ENCODE results near the gene LAMTOR3.

The LAMTOR3 gene, protein sequence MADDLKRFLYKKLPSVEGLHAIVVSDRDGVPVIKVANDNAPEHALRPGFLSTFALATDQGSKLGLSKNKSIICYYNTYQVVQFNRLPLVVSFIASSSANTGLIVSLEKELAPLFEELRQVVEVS

DNA sequence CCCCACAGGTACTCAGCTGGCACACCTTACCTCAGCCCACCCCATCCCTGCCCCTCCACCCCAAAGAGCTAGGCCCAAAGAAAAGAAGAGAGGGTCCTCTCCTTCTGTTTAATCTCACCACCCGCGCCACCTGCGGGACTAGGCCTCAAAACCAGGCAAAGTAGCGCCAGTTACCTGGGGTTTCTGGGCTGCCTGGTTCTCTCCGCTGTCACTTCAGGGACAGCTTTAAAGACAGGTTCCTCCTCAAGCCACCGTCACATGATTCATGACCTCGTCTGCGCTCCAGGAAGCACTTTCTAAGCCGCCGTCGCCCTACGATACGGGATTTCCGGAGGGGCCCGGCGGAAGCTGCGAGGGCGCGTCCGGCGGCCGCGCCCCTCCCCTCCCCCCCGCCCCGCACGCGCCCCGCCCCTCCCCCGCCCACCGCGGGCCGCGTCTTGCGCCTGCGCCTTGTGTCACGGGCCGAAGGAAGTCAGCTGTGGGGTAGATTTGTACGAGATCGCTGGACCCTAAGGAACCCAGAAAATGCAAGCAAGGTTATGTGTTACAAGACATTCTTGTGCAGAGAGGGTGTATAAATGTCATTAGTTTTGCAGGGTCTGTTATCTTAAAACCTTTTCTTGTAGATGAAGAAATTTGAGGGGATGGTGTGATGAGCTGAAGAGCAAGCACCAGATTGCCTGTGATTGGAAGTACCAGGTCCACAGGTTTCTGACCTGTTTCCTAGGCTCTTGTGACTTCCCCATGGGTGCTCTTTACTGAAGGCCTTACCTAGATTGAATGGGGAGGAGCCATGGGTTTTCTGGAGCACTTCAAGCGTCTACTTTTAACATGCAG is at the start of gene LAMTOR3:
LAMTOR3 (minus strand) TSS at position 267 of the 837 bp plus-strand sequence. CDS start 464 bp downstream, outside the sequence.
- peak; percentile 74 for DNase-seq (ENCODE audit: low read depth)

DNA sequence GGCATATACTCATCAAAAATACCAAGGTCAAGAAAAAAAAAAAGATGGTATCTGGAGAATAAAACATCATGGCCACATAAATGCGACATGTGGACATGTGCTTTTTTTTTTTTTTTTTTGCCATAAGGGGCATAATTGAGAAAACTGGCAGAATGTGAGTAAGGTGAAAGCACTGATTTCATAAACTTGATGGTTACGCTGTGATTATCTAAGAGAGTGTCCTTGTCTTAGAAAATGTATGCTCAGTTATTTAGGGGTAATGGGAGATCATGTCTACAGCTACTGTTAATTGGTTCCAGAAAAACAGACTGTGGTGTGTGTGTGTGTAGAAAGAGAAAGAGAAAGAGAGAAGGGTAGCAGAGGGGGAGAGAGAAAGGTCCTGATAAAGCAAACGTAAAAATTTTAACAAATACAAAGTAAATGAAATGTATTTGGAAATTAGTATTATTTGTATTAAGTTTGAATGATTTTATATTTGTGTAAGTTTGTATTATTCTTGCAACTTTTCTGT is 44.1 kb upstream of the LAMTOR3 start:
- no peak for DNase-seq (ENCODE audit: low read depth)

DNA sequence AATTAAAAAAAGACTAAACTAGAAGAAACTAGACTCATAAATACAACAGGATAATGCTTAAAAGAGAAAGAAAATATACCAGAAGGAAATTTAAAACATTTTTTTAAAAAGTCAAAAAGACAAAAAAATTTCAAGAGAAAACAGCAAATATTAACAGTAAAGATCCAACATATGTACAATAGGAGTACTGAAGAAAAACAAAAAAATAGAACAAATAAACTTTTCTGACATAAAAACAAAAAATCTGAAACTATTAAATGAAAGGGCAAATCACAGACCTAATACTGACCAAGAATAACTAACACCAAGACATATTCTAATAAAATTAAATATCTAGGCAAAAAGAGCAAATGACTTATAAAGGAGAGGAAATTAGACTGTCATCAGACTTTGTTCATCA is 40.7 kb upstream of the LAMTOR3 start:
- DNase-seq (ENCODE audit: low read depth): no peak

DNA sequence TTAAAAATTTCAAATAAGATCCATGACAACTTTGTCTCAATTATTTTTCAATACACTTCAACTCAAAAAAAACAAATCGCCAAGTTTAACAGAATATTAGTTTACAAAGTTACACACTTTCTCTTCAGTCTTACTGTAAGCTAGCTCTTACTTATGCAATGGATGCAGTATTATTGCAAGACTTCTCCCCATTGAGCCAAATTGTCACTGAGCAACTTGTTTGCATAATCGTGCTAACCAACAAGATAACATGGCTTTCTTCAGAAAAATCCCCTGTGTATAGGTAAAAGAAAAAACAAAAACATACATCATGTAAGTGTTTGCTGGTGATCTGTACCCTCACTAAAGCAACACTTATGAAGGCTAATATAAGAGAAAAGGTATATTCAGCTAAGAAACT is 33.3 kb upstream of the LAMTOR3 start:
- no peak for DNase-seq (ENCODE audit: low read depth)

DNA sequence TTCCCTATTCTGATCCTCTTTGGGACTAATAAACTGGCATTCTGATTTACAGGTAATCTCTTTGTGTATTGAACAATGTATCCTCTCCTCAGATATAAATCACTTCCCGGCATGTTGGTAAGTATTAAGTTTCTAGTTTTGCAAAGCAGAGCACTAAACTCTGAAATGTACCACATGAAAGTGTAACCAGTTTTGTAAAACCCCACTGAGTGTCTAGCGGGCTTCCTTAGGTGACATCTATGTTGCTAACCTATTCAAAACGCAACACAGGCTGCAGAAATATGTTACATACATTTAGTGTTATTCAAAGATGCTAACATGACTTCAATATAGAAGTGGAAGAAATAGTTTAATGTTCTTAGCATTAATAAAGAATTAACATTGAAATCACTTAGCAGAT is 26.9 kb upstream of the LAMTOR3 start:
- no peak for DNase-seq (ENCODE audit: low read depth)

DNA sequence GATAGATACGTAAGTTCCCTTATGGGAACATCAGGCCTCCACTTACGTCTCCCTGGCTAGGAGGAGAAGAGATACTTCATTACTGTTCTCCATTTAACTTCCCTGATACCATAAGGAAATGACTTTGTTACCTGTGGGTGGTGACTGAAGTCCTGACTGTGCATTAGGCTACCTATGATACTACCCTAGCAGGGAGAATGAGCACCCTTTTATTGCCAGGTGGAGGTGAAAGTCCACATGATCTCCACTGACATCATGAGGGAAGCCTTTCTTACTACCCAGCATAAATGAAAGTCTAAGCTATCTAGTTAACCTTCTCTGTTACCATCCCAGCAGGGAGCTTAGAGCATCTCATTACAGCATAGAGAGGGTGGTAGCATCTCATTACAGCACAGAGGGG is 24.4 kb upstream of the LAMTOR3 start:
- no peak for DNase-seq (ENCODE audit: low read depth)

DNA sequence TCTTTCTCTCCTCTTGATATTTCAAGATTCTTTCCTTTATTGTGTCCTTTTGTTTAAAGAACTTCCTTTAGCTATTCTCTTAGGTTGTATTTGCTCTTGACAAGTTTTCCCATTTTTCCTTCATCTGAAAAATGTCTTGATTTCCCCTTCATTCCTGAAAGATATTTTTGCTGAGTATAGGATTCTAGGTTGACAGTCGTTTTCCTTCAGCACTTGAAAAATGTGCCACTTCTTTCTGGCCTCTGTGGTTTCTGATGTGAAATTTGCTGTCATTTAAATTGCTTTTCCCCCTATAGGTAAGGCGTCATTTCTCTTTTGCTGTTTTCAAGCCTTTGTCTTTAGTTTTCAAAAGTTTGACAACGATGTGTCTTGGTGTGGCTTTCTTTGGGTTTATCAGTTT is 23.3 kb upstream of the LAMTOR3 start:
- DNase-seq (ENCODE audit: low read depth): no peak

DNA sequence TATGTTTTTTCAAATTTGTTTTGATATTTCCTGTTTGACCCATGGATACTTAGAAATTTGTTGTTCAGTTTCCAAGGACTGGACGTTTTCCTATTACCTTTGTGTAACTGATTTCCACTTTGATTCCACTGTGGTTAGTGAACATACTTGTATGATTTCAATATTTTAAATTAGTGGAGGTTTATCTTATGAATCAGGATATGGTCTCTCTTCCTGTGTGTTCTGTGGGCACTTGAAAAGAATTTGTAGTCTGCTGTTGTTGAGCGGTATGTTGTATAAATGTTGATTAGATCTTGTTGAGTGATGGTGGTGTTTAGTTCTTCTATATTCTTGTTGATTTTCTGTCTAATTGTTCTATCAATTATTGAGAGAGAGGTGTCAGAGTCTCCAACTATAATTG is 21.2 kb upstream of the LAMTOR3 start:
- DNase-seq (ENCODE audit: low read depth): no peak

DNA sequence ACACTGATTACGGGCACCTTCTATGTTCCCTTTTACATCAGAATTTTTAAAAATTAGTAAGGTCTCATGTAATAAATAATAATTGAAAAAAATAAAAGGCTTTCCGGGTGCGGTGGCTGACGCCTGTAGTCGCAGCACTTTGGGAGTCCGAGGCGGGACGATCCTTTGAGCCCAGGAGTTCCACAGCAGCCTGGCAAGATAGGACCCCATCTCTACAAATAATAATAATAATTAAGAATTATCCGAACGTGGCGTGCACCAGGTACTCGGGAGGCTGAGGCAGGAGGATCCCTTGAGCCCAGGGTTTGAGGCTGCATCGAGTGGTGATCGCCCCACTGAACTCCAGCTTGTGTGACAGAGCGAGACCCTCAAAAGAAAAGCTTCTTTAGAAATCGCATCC is 771 bp upstream of the LAMTOR3 start:
- no peak for DNase-seq (ENCODE audit: low read depth)

DNA sequence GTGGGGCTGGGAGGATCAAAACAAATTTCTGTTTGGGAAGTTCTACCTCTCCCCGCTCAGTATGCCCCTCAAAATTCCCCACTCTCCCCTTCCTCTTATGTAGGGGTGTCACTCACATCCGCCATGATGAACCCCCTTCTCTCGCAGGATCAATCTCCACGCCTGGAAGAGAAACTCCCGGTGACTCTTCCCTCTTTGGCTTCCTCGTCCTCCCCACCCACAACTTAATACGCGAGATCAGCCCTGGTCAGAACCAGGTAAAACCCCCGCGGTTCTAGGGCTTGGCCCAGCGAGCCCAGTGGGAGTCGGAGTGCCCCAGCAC is 427 bp downstream of the LAMTOR3 start:
- DNase-seq (ENCODE audit: low read depth): no peak

DNA sequence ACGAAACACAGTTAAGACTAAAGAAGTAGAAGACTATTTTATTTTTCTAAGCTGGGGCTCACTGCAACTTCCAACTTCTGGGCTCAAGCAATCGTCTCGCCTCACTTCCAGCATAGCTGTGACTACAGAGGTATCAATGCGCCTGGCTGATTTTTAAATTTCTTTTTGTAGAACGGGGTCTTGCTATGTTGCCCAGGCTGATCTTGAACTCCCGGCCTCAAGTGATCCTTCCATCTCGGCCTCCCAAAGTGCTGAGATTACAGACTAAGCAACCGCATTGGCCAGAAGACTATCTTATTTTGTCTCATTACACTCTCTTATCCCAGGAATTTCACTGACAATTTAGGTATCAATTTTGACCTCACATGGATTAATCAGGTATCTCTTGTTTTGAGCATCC is 1.2 kb downstream of the LAMTOR3 start:
- DNase-seq (ENCODE audit: low read depth): no peak

DNA sequence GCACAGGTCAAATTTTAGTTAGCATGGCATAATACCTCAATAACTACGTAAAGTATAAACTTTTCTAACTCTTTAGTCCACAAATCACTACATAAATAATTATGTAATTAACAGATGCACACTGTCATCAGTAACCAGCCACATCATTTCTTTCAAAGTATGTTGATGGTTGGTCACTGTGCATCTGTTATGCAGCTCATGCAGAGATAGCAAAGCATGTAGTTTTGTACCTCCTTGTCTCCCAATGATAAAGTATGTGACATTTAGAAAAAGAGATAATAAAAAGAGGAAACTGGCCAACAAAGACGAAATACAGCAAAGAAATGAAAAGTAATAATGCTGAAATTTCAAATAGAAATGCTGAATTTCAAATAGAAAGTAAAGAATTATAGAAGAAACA is 2.9 kb downstream of the LAMTOR3 start:
- no peak for DNase-seq (ENCODE audit: low read depth)

DNA sequence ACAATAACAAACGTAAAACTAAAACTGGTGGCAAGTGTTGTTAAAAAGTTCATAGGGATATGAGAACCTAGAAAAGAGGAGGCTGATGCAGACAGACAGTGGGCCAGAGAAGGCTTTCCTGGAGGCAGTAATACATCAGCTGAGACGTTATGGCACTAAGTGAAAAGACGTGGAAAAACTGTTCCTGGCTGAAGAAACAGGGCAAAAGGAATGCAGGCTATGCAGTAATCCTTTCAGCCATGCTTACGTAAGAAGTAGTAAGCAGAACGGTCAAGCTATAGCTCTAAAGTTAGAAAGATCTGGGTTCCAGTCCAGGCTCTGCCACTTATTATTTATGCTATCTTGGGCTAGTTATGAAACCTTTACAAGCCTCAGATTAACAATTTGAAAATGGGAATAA is 6.4 kb downstream of the LAMTOR3 start:
- no peak for DNase-seq (ENCODE audit: low read depth)

DNA sequence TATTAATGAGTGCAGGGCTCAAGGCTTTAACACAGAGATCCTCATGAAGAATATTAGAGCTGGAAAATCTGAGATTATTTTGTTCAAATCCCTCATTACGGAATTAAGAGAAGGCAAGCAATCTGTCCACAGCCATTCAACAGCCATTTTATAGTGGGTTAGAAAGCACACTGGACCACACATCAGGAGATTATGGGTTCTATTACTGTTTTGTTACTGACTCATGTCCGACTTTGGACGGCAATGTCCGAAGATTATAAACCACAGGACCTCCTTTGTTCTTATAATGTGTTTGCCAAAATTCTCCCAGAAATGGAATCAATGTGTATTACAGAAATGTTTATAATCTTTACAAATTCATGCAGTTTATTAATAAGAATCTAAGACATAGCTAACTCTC is 8.1 kb downstream of the LAMTOR3 start:
- no peak for DNase-seq (ENCODE audit: low read depth)

DNA sequence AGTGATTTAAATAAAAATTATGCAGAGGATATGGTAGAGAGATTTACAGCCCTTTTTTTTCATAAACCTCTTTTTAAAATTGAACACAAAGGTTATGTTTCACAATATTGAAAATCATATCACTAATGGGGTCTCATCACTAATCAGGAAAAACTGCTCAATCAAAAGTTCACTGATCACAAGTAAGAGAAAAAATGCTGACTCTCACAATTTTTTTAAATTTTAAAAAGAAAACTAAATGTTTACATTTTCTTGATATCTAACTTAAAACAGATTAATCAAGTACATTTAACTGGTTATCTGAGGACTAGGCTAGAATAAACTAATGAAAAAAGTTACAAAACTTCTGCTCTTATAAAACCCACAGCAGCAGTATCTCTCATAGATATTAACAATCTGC is 8.5 kb downstream of the LAMTOR3 start:
- no peak for DNase-seq (ENCODE audit: low read depth)

DNA sequence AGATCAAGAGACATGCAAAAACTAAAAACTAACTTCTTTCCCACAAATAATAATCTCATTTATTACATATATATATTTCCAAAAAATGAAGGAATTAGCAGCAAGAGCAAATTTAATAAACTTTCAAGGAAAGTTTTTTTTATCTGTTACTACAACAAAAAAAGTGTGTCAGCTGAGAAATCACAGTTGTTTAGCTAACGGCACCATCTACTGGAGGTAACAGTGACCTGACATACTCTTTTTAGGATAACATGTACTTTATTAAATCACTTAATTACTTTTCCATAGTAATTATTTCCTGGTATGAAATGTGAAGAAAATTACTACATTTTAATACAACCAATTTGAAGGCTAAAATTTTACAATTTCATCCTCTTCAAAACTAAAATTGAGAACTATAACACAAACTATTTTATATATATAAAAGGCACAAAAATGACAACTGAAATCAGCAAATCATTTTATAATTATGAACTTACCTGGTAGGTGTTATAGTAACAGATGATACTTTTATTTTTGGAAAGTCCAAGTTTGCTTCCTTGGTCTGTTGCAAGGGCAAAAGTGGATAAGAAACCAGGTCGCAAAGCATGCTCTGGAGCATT is 9.1 kb downstream of the LAMTOR3 start:
- DNase-seq (ENCODE audit: low read depth): no peak

DNA sequence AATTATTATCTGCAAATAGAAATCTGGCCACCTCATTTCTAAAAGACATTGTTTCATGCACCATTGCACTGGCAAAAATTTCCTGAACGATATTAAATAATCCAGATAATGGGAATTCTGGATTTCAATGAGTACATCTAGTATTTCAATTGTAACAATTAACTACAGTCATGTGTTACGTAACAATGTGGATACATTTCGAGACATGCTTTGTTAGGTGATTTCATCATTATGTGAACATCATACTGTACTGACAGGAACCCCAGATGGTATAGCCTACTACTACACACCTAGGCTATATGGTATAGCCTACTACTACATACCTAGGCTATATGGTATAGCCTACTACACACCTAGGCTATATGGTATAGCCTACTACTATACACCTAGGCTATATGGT is 14.8 kb downstream of the LAMTOR3 start:
- DNase-seq (ENCODE audit: low read depth): no peak

DNA sequence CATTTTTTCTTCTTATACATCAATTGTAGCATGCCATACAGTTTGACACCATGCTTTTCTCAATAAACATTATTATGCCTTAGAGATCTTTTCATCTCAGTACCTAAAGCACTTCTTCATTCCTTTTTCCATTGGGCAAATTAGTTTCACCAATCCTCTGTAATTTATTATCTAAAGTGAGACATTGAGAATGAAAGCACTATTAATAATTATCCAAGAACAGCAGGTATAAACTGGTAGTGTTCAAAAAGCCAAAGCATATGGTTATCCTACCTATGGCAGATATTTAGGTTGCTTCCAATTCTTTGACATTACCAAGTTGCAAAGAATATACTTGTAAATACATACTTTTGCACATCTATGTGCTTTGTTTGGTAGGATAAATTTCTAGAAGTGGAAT is 15.6 kb downstream of the LAMTOR3 start:
- no peak for DNase-seq (ENCODE audit: low read depth)

DNA sequence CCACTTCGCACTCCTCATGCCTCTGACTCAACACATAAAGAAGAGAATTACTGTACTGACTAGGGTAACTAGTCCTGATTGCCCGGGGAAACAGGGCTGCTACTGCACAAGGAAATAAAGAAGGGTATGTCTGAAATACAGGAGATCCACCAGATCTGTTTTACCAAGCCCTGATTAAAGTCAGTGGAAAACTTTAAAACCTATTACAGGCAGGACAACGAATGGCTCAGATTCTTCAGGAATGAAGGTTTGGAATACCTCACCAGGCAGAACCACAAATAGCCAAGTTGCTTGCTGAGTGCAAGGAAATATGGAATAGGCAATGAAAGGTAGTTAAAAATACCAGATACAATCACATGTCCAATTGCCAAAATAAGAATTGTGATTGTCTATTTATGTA is 17.3 kb downstream of the LAMTOR3 start:
- no peak for DNase-seq (ENCODE audit: low read depth)

DNA sequence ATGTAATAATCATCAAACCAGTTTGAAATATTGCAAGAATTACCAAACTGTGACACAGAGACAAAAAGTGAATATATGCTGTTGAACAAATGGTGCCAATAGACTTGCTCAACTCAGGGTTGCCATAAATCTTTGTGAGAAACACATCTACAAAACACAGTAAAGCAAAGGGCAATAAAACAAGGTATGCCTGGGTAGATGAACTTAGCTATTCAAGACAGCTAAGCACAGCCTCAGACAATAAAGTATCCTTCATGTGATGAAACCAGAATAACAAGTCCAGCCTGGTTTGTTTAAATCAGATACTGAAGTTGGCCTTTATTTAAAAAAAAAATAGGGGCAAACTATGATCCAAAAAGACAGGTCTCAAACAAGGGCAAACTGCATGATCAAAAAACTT is 19.2 kb downstream of the LAMTOR3 start:
- DNase-seq (ENCODE audit: low read depth): no peak

DNA sequence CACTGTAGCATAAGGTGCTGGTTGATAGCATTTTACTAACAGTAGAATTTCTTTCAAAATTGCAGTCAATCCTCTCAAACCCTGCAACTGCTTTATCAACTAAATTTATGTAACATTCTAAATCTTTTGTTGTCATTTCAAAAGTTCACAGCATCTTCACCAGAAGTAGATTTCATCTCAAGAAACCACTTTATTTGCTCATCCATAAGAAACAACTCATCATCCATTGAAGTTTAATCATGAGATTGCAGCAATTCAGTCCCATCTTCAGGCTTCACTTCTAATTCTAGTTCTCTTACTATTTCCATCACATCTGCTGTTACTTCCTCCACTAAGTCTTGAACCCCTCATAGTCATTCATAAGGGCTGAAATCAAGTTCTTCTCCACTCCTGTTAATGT is 21.7 kb downstream of the LAMTOR3 start:
- no peak for DNase-seq (ENCODE audit: low read depth)

DNA sequence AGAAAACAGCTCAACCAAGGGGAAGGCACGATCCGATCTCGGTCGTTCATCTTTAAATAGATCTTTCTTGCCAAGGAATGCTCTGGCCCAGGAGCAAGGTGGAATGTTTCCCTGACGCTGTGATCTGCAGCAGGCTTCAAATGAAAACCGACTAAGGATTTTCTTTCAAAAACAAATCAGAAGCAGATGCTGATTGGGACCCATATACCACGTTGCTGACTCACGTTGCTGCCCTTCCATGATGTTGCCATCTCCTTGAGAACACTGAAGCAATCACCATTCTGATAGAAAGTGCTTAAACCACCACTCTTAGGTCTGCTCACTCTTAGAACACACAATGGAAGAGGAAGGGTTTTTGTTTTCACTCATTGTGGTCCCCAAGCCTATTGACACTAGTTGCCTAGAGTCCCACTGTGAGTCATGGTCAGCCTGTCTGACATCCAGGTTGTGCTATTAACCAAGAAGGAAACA is 26.1 kb downstream of the LAMTOR3 start:
- no peak for DNase-seq (ENCODE audit: low read depth)

DNA sequence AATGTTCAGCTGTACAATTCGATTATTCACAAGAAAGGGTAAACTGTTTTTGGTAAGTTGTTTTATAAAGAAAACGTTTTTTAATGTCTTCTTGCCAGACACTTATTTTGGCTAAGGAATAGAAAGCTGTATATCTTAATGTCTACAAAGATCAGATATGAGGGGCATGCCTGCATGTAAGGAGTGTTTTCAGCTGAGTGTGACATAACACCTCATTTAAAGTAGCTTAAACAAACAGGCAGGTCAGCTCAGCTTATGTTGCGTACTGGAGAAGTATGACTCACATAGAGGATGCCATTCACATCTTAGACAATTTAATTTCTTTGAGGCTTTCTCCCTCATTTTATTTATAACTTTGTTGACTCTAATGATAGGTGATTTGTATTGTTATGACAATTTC is 30.4 kb downstream of the LAMTOR3 start:
- no peak for DNase-seq (ENCODE audit: low read depth)

Measured in stimulated activated CD8-positive, alpha-beta memory T cell treated with anti-CD3 and anti-CD28 coated beads, Interleukin-7, amount 100 ng/mL, for 24 hours (primary cell).